Ammon's horn (tissue), 1 donor: ENCODE data around the gene MAEL.
A peak's percentile ranks its signal among the peaks of the same experiment; 100 is the strongest.
"Not testable (repeated sequence)": the region's sequence is repeated elsewhere in the genome, so short reads cannot be mapped to it uniquely, and the experiment has no call there.

Experiments
- DNase-seq: peaks from one replicate; pipeline ENCODE4 v3.0.0-alpha.2; 2016; ENCODE audit warnings: low spot score

MAEL gene

GRCh38 chr1:166978821-166979220 lies 10.3 kb upstream of the MAEL start:
- no peak for DNase-seq

- no peak for DNase-seq
Measured at GRCh38 chr1:166980383-166980782, 8.7 kb upstream of the MAEL start.

GRCh38 chr1:166980818-166981217 lies 8.3 kb upstream of the MAEL start:
- no peak for DNase-seq

GRCh38 chr1:166981589-166981988 lies 7.5 kb upstream of the MAEL start:
- DNase-seq = no peak

- DNase-seq = no peak
Measured at GRCh38 chr1:166999075-166999474, 10.0 kb downstream of the MAEL start.

GRCh38 chr1:166999500-167000055 lies 10.5 kb downstream of the MAEL start:
- no peak for DNase-seq

GRCh38 chr1:167000546-167000945 lies 11.5 kb downstream of the MAEL start:
- DNase-seq = no peak

- no peak for DNase-seq
Measured at GRCh38 chr1:167002354-167002753, 13.3 kb downstream of the MAEL start.

- no peak for DNase-seq
Measured at GRCh38 chr1:167003711-167004110, 14.6 kb downstream of the MAEL start.

- DNase-seq = no peak
Measured at GRCh38 chr1:167011560-167012191, 22.6 kb downstream of the MAEL start.

GRCh38 chr1:167012570-167012969 lies 23.5 kb downstream of the MAEL start:
- DNase-seq = no peak

- DNase-seq = no peak
Measured at GRCh38 chr1:167013108-167013929, 24.2 kb downstream of the MAEL start.

GRCh38 chr1:167016100-167016750 lies 27.1 kb downstream of the MAEL start:
- no peak for DNase-seq

GRCh38 chr1:167022384-167022783 lies 33.3 kb downstream of the MAEL start:
- no peak for DNase-seq

GRCh38 chr1:167029553-167029952 lies 40.5 kb downstream of the MAEL start:
- DNase-seq = not testable (repeated sequence)

GRCh38 chr1:167033646-167034045 lies 44.6 kb downstream of the MAEL start:
- no peak for DNase-seq

- peak; percentile 63 for DNase-seq
Measured at GRCh38 chr1:167043752-167044488, 54.8 kb downstream of the MAEL start.

GRCh38 chr1:167051907-167052306 lies 62.8 kb downstream of the MAEL start:
- DNase-seq = no peak

- DNase-seq = no peak
Measured at GRCh38 chr1:167052389-167052788, 63.3 kb downstream of the MAEL start.

GRCh38 chr1:167054531-167054930 lies 65.5 kb downstream of the MAEL start:
- no peak for DNase-seq

- no peak for DNase-seq
Measured at GRCh38 chr1:167054946-167055630, 66.0 kb downstream of the MAEL start.
